ENCODE data around the gene SESN2.

- TF ChIP-seq CTCF (conservative IDR thresholded peaks at IDR 0.05; ENCODE audit: low read depth, low read length) (no peak), EZH2 (IDR thresholded peaks at IDR 0.05; ENCODE audit: low read length, unreplicated experiment) (no peak)
Measured at GRCh38 chr1:28213315-28213714, 46.0 kb upstream of the SESN2 start.
